ENCODE measurements around the gene UGT1A8.

GRCh38 chr2:233803994-233804393, 186.6 kb downstream of the UGT1A8 start:
- TF ChIP-seq, protein P1, sequence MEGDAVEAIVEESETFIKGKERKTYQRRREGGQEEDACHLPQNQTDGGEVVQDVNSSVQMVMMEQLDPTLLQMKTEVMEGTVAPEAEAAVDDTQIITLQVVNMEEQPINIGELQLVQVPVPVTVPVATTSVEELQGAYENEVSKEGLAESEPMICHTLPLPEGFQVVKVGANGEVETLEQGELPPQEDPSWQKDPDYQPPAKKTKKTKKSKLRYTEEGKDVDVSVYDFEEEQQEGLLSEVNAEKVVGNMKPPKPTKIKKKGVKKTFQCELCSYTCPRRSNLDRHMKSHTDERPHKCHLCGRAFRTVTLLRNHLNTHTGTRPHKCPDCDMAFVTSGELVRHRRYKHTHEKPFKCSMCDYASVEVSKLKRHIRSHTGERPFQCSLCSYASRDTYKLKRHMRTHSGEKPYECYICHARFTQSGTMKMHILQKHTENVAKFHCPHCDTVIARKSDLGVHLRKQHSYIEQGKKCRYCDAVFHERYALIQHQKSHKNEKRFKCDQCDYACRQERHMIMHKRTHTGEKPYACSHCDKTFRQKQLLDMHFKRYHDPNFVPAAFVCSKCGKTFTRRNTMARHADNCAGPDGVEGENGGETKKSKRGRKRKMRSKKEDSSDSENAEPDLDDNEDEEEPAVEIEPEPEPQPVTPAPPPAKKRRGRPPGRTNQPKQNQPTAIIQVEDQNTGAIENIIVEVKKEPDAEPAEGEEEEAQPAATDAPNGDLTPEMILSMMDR (IDR thresholded peaks at IDR 0.05; ENCODE audit: insufficient read depth, low read length) = no peak
- no peak for TF ChIP-seq POLR2AphosphoS5 (IDR thresholded peaks at IDR 0.05; ENCODE audit: low read depth)
- TF ChIP-seq, protein P2, sequence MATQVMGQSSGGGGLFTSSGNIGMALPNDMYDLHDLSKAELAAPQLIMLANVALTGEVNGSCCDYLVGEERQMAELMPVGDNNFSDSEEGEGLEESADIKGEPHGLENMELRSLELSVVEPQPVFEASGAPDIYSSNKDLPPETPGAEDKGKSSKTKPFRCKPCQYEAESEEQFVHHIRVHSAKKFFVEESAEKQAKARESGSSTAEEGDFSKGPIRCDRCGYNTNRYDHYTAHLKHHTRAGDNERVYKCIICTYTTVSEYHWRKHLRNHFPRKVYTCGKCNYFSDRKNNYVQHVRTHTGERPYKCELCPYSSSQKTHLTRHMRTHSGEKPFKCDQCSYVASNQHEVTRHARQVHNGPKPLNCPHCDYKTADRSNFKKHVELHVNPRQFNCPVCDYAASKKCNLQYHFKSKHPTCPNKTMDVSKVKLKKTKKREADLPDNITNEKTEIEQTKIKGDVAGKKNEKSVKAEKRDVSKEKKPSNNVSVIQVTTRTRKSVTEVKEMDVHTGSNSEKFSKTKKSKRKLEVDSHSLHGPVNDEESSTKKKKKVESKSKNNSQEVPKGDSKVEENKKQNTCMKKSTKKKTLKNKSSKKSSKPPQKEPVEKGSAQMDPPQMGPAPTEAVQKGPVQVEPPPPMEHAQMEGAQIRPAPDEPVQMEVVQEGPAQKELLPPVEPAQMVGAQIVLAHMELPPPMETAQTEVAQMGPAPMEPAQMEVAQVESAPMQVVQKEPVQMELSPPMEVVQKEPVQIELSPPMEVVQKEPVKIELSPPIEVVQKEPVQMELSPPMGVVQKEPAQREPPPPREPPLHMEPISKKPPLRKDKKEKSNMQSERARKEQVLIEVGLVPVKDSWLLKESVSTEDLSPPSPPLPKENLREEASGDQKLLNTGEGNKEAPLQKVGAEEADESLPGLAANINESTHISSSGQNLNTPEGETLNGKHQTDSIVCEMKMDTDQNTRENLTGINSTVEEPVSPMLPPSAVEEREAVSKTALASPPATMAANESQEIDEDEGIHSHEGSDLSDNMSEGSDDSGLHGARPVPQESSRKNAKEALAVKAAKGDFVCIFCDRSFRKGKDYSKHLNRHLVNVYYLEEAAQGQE (IDR thresholded peaks at IDR 0.05; ENCODE audit: insufficient replicate concordance, low read depth) = no peak
- no peak for TF ChIP-seq GABPA (IDR thresholded peaks at IDR 0.05; ENCODE audit: low read depth)
- no peak for TF ChIP-seq SPI1 (IDR thresholded peaks at IDR 0.05; ENCODE audit: borderline replicate concordance, low read depth)

Data from HL-60 (cell line).